K562 (cell line): ENCODE data around the gene ZDHHC14.

Experiments
- ILK ChIP-seq: fragments of 450-650 bp; IDR thresholded peaks from 2 replicates; pipeline ENCODE4 v1.6.1; 2016; ENCODE audit warnings: missing genetic modification characterization, low read depth, mild to moderate bottlenecking, missing compliant biosample characterization, moderate library complexity, borderline replicate concordance
- MEIS2 ChIP-seq: fragments of 450-650 bp; IDR thresholded peaks from 2 replicates; pipeline ENCODE4 v1.6.1; 2014; ENCODE audit warnings: mild to moderate bottlenecking; ENCODE audit not compliant: partially characterized antibody
- MTA3 ChIP-seq: fragments of 450-650 bp; formaldehyde crosslinking; IDR thresholded peaks from 2 replicates; pipeline ENCODE4 v1.6.1; 2017; ENCODE audit warnings: mild to moderate bottlenecking, borderline replicate concordance
- POLR2A ChIP-seq: fragments of 450-650 bp; conservative IDR thresholded peaks from 2 replicates; pipeline ENCODE4 v1.6.1; 2016
- ZNF197 ChIP-seq: fragments of 200-800 bp; sonication (Bioruptor generic); IDR thresholded peaks from 2 replicates; pipeline ENCODE4 v1.6.1; 2016; ENCODE audit warnings: low read depth, missing genetic modification characterization, missing compliant biosample characterization
- ZNF707 ChIP-seq: fragments of 250-450 bp; sonication (Bioruptor Pico); conservative IDR thresholded peaks from 2 replicates; pipeline ENCODE4 v1.8.0; 2022; ENCODE audit warnings: inconsistent platforms, mild to moderate bottlenecking, moderate library complexity
- TF ChIP-seq, protein P1 (sequence below), 3 experiments: IDR thresholded peaks in 2 of 3; conservative IDR thresholded peaks in 1 of 3; 2 replicates each; pipeline ENCODE4 v1.5.1; 2011 to 2012; ENCODE audit warnings: low read length in 3 of 3, mild to moderate bottlenecking in 3 of 3, control low read depth in 2 of 3, improper control_type of control experiment in 1 of 3, inconsistent platforms in 1 of 3, low read depth in 1 of 3, mixed read lengths in 1 of 3, moderate library complexity in 1 of 3; ENCODE audit not compliant: insufficient read depth in 2 of 3
- TF ChIP-seq, protein P2 (sequence below): fragments of 150-350 bp; IDR thresholded peaks from 2 replicates; pipeline ENCODE4 v1.6.1; 2014; ENCODE audit warnings: low read depth, mild to moderate bottlenecking, low read length, borderline replicate concordance

- TF ChIP-seq, protein P1, sequence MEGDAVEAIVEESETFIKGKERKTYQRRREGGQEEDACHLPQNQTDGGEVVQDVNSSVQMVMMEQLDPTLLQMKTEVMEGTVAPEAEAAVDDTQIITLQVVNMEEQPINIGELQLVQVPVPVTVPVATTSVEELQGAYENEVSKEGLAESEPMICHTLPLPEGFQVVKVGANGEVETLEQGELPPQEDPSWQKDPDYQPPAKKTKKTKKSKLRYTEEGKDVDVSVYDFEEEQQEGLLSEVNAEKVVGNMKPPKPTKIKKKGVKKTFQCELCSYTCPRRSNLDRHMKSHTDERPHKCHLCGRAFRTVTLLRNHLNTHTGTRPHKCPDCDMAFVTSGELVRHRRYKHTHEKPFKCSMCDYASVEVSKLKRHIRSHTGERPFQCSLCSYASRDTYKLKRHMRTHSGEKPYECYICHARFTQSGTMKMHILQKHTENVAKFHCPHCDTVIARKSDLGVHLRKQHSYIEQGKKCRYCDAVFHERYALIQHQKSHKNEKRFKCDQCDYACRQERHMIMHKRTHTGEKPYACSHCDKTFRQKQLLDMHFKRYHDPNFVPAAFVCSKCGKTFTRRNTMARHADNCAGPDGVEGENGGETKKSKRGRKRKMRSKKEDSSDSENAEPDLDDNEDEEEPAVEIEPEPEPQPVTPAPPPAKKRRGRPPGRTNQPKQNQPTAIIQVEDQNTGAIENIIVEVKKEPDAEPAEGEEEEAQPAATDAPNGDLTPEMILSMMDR (IDR thresholded peaks at IDR 0.05 in 2 of 3, conservative IDR thresholded peaks at IDR 0.05 in 1 of 3; ENCODE audit: insufficient read depth in 2 of 3, low read depth in 1 of 3, low read length in 3 of 3) = no peak
- no peak for TF ChIP-seq POLR2A
- no peak for TF ChIP-seq MEIS2
- no peak for TF ChIP-seq ZNF707
- TF ChIP-seq ZNF197 = no peak
- TF ChIP-seq MTA3 = no peak
- TF ChIP-seq ILK (tag) = no peak
- TF ChIP-seq, protein P2, sequence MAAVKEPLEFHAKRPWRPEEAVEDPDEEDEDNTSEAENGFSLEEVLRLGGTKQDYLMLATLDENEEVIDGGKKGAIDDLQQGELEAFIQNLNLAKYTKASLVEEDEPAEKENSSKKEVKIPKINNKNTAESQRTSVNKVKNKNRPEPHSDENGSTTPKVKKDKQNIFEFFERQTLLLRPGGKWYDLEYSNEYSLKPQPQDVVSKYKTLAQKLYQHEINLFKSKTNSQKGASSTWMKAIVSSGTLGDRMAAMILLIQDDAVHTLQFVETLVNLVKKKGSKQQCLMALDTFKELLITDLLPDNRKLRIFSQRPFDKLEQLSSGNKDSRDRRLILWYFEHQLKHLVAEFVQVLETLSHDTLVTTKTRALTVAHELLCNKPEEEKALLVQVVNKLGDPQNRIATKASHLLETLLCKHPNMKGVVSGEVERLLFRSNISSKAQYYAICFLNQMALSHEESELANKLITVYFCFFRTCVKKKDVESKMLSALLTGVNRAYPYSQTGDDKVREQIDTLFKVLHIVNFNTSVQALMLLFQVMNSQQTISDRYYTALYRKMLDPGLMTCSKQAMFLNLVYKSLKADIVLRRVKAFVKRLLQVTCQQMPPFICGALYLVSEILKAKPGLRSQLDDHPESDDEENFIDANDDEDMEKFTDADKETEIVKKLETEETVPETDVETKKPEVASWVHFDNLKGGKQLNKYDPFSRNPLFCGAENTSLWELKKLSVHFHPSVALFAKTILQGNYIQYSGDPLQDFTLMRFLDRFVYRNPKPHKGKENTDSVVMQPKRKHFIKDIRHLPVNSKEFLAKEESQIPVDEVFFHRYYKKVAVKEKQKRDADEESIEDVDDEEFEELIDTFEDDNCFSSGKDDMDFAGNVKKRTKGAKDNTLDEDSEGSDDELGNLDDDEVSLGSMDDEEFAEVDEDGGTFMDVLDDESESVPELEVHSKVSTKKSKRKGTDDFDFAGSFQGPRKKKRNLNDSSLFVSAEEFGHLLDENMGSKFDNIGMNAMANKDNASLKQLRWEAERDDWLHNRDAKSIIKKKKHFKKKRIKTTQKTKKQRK = no peak
These were observed 332.6 kb downstream of the ZDHHC14 start for GRCh38 chr6:157713451-157714152.
